Measurements from ENCODE around the gene NIT1. TPM values are rescaled to one million over a fixed set of nuclear protein-coding genes. Genes with fewer than 3 reads are reported as not detected.

Gene NIT1
- total RNA-seq, 4 donors from 2014 or later, result 30.4 to 61.9 (median 32.8) TPM

- Histone ChIP-seq H3K27me3 (no peaks in the 10 kb centered on the region), H3K27ac (no peak overlapping the region), H3K36me3 (peaks cover 0 to 68% of the 10 kb centered on the region in 2 donors), H3K4me3 (no peak overlapping the region), H3K9me3 (no peaks in the 10 kb centered on the region), H3K4me1 (peaks cover 0 to 61% (median 21%) of the 10 kb centered on the region in 3 donors)
- WGBS, 2 donors (ENCODE audit: low coverage in 1 of 2), result 83 to 91% methylated on average over 2 to 7 of the region's 9 CpGs
- TF ChIP-seq CTCF (IDR thresholded peaks at IDR 0.05) (no peak), POLR2AphosphoS5 (IDR thresholded peaks at IDR 0.05) (no peak)
- ATAC-seq, result no peak
Observed at GRCh38 chr1:161168906-161169305, 51.0 kb downstream of the NIT1 start.

Small RNAs within 50 kb of the gene (small RNA-seq; reads per million reads assigned to genes)
- gene RF01225, result 0 reads per million in 4 donors

Other genes starting within 250 kb of the NIT1 start
- gene ITLN1, start 232.9 kb upstream of the NIT1 start, total RNA-seq, result 1 to 10 TPM in 1 of 4 donors, under 1 TPM in 1, not detected in 2; 0.46 to 1.9 TPM
- not detected for gene ITLN2, start 163.3 kb upstream of the NIT1 start, total RNA-seq
- 10 to 100 TPM in 1 of 4 donors, 1 to 10 TPM in 3; 4.5 to 28.2 (median 9.9) TPM for gene F11R, start 97.0 kb upstream of the NIT1 start, total RNA-seq
- gene TSTD1, start 79.1 kb upstream of the NIT1 start, total RNA-seq, result 10 to 100 TPM; 18.1 to 52.1 (median 29.4) TPM
- 10 to 100 TPM; 50.9 to 79.4 (median 60.5) TPM for gene USF1, start 72.1 kb upstream of the NIT1 start, total RNA-seq
- 10 to 100 TPM in 1 of 4 donors, 1 to 10 TPM in 3; 1.9 to 11.6 (median 4.4) TPM for gene ARHGAP30, start 48.2 kb upstream of the NIT1 start, total RNA-seq
- 1 to 10 TPM in 1 of 4 donors, under 1 TPM in 1, not detected in 2; 0.27 to 1.9 TPM for gene NECTIN4, start 28.5 kb upstream of the NIT1 start, total RNA-seq
- gene KLHDC9, start 19.7 kb upstream of the NIT1 start, total RNA-seq, result 10 to 100 TPM in 2 of 4 donors, 1 to 10 TPM in 2; 3.5 to 22.6 (median 8.6) TPM
- 10 to 100 TPM; 26.2 to 40.8 (median 31.4) TPM for gene PFDN2, start 68 bp upstream of the NIT1 start, total RNA-seq
- gene DEDD, start 14.6 kb downstream of the NIT1 start, total RNA-seq, result 10 to 100 TPM; 34.2 to 54.4 (median 41.7) TPM
- 10 to 100 TPM; 60.5 to 83.7 (median 72.8) TPM for gene UFC1, start 35.9 kb downstream of the NIT1 start, total RNA-seq
- gene USP21, start 41.4 kb downstream of the NIT1 start, total RNA-seq, result 10 to 100 TPM in 3 of 4 donors, 1 to 10 TPM in 1; 10.0 to 27.6 (median 14.7) TPM
- gene PPOX, start 48.3 kb downstream of the NIT1 start, total RNA-seq, result 10 to 100 TPM; 10.5 to 27.4 (median 17.6) TPM
- 10 to 100 TPM; 14.8 to 26.4 (median 19.5) TPM for gene B4GALT3, start 59.4 kb downstream of the NIT1 start, total RNA-seq
- gene ADAMTS4, start 80.9 kb downstream of the NIT1 start, total RNA-seq, result 10 to 100 TPM in 1 of 4 donors, 1 to 10 TPM in 3; 3.7 to 60.6 (median 6.7) TPM
- 100 to 1,000 TPM in 2 of 4 donors, 10 to 100 TPM in 2; 93.4 to 121 (median 100) TPM for gene NDUFS2, start 84.3 kb downstream of the NIT1 start, total RNA-seq
- gene FCER1G, start 97.2 kb downstream of the NIT1 start, total RNA-seq, result 10 to 100 TPM in 3 of 4 donors, 1 to 10 TPM in 1; 6.4 to 74.6 (median 52.0) TPM
- not detected for gene APOA2, start 105.5 kb downstream of the NIT1 start, total RNA-seq
- gene TOMM40L, start 108.0 kb downstream of the NIT1 start, total RNA-seq, result 10 to 100 TPM in 3 of 4 donors, 1 to 10 TPM in 1; 9.3 to 24.3 (median 14.0) TPM
- gene NR1I3, start 120.1 kb downstream of the NIT1 start, total RNA-seq, result not detected
- gene PCP4L1, start 140.6 kb downstream of the NIT1 start, total RNA-seq, result 10 to 100 TPM in 1 of 4 donors, 1 to 10 TPM in 3; 1.6 to 13.8 (median 5.7) TPM
- 10 to 100 TPM in 2 of 4 donors, 1 to 10 TPM in 2; 5.3 to 18.7 (median 9.4) TPM for gene MPZ, start 191.9 kb downstream of the NIT1 start, total RNA-seq
- 10 to 100 TPM in 3 of 4 donors, 1 to 10 TPM in 1; 7.5 to 59.1 (median 37.2) TPM for gene SDHC, start 196.3 kb downstream of the NIT1 start, total RNA-seq
- gene CFAP126, start 249.8 kb downstream of the NIT1 start, total RNA-seq, result not detected

Measured in gastroesophageal sphincter (tissue), 4 donors.